Left kidney (tissue), 8 donors: ENCODE measurements around the gene MFAP3L. TPM values are rescaled to one million over a fixed set of nuclear protein-coding genes. Genes with fewer than 3 reads are reported as not detected.
"Not testable (repeated sequence)": the region's sequence is repeated elsewhere in the genome, so short reads cannot be mapped to it uniquely, and the experiment has no call there.

Source experiments
- DNase-seq: peaks from one replicate; pipeline ENCODE4 v3.0.0-alpha.2; 2013
- long read RNA-seq, 8 donors: transcript quantifications; one replicate each; lab custom pipeline, GENCODE V29; 2026
- polyA plus RNA-seq: library from polyadenylated mRNA; unstranded; fragments of 120-200 nt; gene quantifications from one replicate; pipeline ENCODE4 v1.2.1, GENCODE V29; 2013; ENCODE audit not compliant: insufficient read length

The MFAP3L gene
- 23.0 TPM for polyA plus RNA-seq
- long read RNA-seq, donor 1, full-length matches to known transcripts, result 1 of 26 reads
- long read RNA-seq, donor 1, partial matches to known transcripts, result 25 of 26 reads
- long read RNA-seq, donor 1, other reads (novel, unspliced or antisense), result 0 of 26 reads
- long read RNA-seq, donor 2, partial matches to known transcripts, result 0 of 2 reads
- long read RNA-seq, donor 2, other reads (novel, unspliced or antisense), result 0 of 2 reads
- long read RNA-seq, donor 3, result 0 reads
- long read RNA-seq, donor 4, result 0 reads
- long read RNA-seq, donor 5, partial matches to known transcripts, result 0 of 2 reads
- long read RNA-seq, donor 5, other reads (novel, unspliced or antisense), result 0 of 2 reads
- long read RNA-seq, donor 6, full-length matches to known transcripts, result 3 of 3 reads
- long read RNA-seq, donor 6, partial matches to known transcripts, result 0 of 3 reads
- long read RNA-seq, donor 6, other reads (novel, unspliced or antisense), result 0 of 3 reads
- long read RNA-seq, donor 7, partial matches to known transcripts, result 0 of 1 reads
- long read RNA-seq, donor 7, other reads (novel, unspliced or antisense), result 0 of 1 reads
- long read RNA-seq, donor 8, full-length matches to known transcripts, result 2 of 2 reads
- long read RNA-seq, donor 8, partial matches to known transcripts, result 0 of 2 reads
- long read RNA-seq, donor 8, other reads (novel, unspliced or antisense), result 0 of 2 reads

DNA sequence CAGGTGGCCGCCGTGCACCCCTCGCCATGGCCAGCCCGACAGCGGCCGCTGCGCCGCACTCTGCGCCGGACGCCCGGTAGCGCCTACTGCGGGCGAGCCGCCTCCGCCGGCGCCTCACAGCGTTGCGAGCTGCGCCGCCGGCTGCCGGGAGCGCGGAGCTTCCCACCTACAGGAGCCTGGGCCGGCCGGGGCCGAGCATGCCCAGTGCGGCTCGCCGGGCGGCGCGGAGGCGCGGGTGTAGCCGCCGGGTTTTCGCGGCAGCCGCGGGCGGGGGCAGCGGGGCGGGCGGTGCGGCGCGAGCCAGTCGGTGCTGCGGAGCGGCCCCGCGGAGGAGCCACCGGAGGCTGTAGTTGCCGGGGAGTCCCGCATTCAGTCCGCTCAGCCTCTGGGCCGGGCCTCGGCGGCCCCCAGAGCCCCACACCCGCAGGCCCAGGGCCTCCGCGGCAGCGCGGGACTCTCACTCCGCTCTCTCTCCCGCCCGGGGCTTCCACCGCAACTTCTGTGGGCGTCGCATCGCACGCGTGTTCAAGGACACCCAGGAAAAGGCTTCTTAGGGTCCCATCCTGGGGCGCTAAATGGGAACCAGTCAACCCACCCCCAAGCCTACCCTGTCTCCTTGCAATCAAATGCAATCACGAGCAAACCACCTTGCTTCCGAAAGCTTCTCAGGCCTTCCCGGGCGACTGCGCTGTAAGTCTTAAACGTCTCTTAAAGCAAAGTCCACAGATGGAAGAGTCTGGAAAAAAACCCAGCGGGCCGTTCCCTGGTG is at the start of gene MFAP3L:
Gene MFAP3L, minus strand, starts transcription at position 143 of the 769 bp plus-strand sequence. CDS start 20,518 bp downstream, outside the sequence.
- peak; percentile 86 for DNase-seq

DNA sequence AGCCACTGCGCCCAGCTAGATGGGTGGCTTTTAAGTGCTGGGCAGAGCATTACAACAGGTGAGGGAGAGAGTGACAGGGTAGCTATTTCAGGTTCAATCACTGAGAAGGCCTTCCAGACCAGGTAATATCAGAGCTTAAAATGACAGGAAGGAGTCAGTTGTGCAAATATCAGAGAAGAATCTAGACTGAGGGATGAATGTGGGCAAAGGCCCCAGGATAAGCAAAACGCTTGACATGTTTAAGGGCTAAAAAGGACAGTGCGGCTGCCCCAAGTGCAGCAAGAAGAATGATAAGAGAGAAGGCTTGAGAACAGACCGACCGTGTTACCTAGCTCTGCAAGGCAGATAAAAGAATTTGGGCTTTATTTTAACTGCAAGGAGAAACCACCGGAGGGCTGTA is 45.0 kb upstream of the MFAP3L start:
- no peak for DNase-seq

DNA sequence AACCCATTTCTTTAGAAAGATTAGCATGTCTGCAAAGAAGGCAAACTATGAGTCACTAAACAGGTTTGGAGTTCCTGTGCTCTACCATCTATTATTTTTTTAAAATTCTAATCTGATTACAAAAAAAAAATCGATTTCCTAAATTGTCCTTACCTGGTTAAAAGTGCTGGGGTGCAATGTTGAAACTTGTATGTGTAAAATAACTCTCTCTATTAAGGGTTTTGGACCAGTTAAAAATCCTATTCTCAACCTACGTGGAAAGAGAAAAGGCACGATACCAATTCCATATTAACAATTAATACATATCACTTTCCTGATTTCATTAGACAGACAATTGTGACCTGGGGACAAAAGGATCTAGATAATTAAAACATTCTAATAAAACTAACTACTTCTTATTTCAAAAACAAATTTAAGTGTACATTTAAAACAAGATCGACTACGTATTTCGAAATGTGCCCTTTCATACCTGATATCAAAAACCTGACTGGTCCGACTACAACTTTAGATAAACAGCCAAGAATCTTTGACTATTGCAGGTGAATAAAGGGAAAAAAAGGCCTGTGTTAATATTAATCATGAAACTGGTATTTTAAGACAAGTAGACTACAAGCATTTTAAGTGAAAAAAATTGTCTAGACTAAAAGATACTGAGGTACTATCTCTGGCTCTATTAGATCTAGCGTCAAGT is 42.4 kb upstream of the MFAP3L start:
- DNase-seq, result no peak

DNA sequence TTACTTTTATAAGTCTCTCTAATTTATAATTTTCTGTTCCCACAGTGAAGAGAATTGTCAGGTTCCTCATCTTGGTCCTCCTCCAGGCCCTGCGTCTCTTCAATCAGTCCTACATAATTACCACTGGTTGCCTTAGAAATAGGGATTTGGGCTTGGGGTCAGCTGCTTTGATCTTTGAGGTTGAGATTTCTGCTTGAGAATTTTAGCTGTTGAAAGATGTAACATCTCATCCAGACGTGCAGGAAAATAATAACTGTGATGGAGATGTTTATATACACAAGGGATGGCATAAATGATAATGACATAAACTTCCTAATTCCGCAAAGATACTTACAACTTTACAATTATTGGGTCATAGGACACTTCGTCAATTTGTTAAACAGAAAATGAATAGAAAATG is 33.2 kb upstream of the MFAP3L start:
- no peak for DNase-seq

DNA sequence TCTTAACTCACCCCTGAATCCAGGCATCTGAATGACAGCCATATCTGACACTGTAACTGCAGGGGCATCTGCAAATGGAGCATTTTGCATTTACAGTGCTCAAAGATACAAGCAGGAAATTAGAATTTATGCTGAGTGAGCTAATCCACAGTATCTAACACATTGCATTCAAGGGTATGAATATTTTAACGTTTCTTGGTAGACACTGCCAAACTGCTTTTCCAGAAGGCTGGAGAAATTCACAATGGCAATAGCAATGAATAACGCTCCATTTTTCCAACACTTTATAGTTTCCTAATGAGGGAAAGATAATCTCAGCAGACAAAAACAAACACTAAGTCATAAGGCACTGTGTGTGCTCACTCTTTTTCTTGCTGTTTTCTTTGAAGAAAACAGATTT is 32.6 kb upstream of the MFAP3L start:
- no peak for DNase-seq

DNA sequence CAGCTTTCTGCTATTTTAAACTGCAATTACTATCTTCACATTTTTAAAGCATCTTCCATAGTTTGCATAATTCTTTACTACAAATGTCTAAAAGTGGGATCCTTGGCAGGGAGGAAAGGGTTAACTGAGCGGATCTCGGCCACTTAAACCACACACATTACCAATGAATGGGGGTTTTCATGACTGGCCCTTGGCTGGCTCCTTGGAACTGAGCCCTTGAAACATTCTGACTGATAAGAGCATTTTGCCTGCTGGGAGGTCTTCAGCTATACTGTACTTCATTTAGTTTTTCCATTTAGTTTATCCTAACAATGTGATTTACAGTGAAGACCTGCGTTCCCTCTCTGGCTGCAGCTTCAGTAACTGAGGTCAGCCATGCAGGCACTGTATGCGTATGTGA is 31.7 kb upstream of the MFAP3L start:
- no peak for DNase-seq

DNA sequence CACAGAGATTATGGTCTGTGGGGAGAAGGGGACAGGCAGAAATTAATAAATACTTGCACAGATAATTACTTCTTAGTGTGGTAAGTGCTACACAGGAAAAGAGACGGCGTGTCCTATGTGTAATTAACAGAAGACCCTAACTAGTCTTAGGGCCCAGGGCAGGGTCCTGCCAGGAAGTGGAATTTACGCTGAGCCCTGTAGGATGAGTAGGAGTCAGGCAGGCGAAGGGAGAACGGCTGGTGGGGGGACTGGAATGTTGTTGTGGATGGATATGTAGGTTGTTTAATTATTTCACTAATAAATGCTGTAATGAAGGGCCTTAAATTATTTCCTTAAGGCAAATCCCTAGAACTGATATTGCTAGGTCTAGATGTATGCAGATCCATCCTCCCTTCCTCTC is 26.7 kb upstream of the MFAP3L start:
- no peak for DNase-seq

DNA sequence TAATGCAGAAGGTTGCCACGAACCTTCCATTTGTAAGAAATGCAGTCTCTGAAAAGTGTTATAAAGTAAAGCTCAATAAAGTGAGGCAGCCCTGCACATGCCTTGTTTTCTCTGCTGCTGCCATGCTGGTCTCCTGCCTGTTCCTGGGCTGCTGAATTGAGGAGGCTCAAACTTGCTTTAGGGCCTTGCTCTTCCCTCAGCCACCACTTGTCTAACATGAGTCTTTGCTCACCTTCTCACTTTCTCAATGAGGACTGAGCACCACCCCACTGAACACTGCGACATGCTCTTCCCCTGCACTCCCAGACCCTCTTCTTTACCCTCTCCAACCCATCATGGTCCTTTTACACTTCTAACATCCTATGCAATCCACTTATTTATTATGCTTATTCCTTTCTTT is 25.2 kb upstream of the MFAP3L start:
- no peak for DNase-seq

DNA sequence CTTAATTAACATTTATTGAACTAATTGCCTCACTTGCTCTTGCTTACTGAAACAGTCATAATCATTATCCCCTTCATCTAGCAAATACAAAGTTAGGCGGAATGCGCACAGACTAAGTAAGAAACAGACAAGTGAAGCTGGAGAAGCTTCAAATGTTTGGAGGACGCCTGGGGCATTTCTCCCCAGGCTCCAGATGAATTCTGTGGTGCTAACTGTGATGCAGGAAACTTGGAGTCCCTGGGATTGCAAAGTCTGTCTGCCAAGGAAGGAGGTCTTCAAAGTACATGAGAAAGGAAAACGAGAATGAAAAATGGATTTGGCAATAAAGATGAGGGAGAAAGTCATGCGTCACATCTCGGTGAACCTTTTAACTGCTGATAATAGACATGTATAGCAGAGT is 23.6 kb upstream of the MFAP3L start:
- DNase-seq, result no peak

DNA sequence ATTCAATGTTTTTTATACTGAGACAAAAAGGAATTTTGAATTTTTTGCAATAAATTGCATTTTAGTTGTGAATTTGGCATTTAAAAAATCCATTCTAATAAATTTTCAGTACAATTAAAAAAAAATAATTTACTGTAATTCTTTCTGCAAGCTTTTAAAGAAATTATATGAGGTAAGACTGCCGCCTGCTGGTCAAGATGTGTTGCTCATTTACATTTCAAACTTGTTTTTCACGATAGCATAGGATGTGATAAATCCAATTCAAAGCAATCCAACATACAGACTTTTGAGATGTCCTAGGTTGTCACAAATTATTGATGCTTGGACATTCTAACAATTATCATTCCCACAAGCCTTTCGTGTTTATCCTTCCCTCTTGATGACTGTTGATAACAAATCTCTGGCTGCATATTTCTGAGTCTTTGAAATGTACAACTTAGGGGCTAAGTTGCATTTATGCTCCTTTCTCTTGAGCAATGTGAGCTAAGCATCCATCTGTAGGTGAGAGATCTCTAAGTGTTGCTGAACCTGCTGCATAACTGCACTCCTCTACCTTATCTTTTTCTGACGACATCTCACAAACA is 21.7 kb upstream of the MFAP3L start:
- peak; percentile 70 for DNase-seq

DNA sequence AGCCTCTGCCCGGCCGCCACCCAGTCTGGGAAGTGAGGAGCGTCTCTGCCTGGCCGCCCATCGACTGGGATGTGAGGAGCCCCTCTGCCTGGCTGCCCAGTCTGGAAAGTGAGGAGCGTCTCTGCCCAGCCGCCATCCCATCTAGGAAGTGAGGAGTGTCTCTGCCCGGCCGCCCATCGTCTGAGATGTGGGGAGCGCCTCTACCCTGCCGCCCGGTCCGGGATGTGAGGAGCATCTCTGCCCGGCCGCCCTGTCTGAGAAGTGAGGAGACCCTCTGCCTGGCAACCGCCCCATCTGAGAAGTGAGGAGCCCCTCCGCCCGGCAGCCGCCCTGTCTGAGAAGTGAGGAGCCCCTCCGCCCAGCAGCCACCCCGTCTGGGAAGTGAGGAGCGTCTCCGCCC is 20.0 kb upstream of the MFAP3L start:
- not testable (repeated sequence) for DNase-seq

DNA sequence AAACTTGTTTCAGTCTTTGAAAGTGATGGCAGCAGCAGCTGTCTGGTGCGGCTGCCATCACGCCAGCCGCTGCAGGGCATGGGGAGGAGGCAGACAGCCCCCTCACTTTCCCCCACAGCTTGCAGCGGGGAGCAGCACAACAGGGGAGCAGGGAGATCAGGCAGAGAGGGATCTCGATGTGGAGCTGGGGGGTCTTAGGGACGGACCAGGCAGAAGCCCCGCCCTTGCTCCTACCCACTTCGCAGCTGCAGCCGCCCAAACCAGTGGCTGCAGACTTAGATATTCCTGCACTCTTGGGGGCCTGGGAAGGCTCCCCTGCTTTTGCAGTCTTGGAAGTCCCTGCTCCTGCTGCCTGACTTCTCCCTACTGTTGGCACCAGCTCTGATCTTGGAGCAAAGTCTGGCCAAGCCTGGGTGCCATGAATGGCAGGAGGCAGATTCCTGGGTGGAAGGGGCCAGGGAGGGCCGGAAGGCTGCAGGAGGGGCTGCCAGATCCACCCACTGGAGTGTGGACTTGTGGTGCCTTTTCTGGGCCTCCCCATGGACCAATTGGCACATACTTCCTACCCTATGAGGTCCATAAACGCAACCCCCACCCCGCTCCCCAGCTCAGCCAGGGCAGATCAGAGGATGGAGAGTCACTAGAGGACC is 14.0 kb upstream of the MFAP3L start:
- no peak for DNase-seq

DNA sequence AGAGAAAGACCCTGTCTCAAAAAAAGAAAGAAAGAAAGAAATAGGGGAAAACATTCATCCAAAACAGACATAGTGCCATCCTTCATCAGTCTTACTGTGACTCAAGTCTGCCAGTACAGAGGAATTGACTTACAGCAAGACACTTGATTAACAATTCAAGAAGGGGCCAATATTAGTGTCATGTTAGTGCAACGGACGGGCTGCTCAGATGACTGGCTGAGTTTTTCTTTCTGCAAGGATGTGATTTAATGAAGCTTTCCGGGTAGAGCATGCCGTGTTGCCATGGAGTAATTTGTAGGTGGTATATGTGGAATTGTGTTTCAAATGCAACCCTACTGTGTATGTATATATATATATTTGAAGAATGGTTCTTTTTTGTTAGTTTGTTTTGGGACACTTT is 12.6 kb upstream of the MFAP3L start:
- no peak for DNase-seq

DNA sequence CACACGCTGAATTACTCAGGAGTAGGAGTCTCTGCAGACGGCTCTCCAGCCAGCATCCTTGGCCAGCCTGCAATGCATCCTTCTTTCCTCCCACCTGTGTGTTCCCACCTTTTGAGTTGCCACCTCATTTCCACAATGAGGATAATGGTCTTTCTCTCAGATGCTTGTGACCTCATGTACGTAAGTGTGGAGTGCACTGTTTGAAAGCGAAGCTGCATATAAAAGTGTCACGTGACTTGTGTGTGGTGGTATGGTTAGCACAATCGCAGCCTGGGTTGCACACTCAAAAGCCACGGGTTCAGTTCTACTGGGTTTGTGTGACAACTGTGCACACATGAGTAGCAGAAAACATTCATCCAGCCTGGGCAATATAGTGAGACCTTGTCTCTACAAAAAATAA is 12.0 kb upstream of the MFAP3L start:
- no peak for DNase-seq

DNA sequence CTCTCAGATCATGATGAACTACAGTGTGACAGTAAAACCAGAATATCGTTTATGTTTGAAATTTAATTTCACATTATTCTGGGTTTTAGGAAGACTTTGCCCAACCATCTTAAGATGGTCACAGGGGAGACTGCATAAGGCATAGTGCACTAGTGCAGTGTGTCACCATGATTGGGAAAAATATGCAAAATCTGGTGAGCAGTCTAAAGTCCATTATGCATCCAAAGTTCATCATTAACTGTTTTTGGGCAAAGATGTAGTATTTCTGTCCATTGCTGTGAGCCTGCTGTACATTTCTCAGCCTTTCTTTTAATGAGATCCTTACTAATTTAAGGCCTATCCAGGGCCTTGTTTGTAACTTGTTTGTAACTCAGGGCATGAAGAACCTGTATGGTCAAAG is 11.3 kb upstream of the MFAP3L start:
- DNase-seq, result no peak

DNA sequence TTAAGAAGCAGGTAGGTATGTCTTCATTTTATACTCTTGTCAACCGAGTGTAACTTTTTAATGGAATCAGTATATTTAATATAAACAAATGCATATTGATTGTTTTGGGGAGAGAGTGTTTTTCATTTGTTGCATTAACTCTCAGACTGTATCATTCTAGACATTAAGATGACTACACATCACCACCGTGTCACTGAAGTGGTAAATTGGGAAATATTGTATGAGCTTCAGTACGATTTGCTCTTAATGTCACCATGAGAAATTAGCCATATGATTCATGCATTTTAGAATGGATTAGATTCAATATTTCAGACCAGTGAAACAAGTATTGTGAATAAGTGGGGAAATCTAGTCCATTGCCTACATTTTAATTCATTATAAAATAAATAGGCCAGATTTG is 9.7 kb upstream of the MFAP3L start:
- no peak for DNase-seq

DNA sequence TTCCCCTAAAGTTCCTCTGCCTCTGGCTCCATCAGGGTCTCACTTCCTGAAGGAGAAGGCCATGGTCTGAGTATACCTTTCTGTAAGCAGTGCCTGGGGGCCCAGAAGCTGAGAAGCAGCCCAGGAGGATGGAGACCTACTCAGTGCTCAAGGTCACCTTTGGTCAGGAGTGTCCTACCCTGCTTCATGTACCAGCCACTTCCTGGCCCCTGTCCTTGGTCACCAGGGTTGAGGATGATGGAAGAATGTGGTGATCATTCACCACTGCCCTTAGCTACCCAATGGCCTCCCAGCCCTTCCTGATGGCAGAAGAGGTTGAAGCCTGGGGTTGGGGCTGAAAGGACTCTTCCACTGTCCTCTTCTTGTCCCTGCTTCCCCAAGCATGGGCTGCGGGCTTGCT is 9.0 kb upstream of the MFAP3L start:
- no peak for DNase-seq

DNA sequence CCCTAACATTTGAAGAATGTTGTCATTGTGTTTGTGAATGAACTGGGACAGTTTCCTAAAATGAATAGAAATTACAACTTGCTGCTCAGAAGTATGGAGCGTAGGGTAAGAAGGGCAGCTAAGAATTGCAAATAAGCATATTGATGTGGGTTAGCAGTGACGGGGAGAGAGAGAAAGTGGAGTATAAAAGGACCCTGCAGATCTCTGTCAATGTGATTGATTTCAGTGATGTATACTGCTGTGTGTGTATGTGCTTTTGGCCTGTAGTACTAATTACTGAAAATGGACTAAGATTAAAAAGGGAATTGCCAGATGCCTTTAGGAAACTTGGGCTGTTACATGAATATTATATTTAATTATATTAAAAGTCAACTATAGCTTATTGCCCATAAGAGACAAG is 7.8 kb upstream of the MFAP3L start:
- no peak for DNase-seq

DNA sequence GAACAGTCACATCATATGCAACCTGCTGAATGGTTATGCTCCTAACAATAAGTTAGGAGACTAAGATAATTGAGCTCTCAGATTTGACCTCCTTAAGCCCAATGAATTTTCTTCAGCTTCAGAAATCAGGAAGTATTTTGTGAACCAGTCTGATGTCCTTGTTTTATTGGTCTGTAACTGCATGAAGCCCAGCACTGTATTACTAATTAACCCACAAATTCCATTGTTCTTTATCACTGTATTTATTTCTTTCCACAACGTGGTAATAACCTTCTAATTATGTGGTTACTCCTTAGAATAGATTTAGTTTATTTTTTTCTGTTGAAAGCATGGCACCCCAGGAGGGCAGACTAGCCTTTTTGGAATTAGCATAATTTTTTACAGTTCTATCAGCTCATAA is 3.9 kb upstream of the MFAP3L start:
- DNase-seq, result no peak

DNA sequence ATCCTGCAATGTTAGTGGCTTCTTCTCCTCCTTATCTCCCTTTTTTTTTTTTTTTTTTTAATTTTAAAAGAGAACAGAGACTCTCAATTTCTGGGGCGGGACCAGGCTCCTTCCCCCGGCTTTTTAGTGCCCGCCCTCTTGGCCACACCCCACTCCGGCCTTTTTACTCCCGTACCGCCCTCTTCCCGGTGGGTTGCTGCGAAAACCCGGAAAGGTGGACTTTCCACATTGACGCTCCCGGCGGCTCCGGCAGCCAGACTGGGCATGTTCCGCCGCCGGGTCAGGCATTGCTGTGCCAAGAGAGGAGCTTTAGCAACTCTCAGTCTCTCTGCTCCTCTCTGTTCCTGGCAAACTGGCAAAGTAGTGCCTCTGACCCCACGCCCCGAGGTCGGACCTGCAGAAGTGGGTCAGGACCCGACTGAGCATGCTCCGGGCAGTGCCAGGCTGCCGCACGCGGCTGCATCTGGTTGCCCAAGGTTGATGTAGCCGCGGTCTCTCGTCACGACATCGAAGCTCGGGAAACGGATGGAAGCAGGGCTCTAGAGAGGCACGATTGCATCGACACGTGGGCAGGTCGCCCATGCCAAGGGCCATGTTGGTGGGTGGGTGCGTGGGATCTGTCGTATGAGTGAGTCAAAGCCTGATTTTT is 1.1 kb upstream of the MFAP3L start:
- DNase-seq, result peak; percentile 96
